ENCODE data around the gene ADGRG4.

Gene ADGRG4

GRCh38 chrX:136262812-136263315 lies 37.9 kb upstream of the ADGRG4 start:
- no peak overlapping the region for H3K4me2 ChIP-seq (ENCODE audit: low read length)
- H3K9ac ChIP-seq = no peak overlapping the region
- no peaks in the 10 kb centered on the region for H3K4me1 ChIP-seq
- H3K36me3 ChIP-seq (ENCODE audit: control insufficient read depth, insufficient read depth, low read length) = no peaks in the 10 kb centered on the region
- H3K27ac ChIP-seq = no peak overlapping the region
- H3K79me2 ChIP-seq = no peaks in the 10 kb centered on the region
- H3K9me3 ChIP-seq (ENCODE audit: control insufficient read depth, low read length) = no peaks in the 10 kb centered on the region
- no peak for TF ChIP-seq CTCF (IDR thresholded peaks at IDR 0.05)
- no peak overlapping the region for H3K4me3 ChIP-seq (ENCODE audit: low read depth, low read length)
- no peaks in the 10 kb centered on the region for H3K27me3 ChIP-seq (ENCODE audit: control insufficient read depth, insufficient read depth, low read length)
- H2AFZ ChIP-seq = no peak overlapping the region

GRCh38 chrX:136266828-136267227 lies 33.9 kb upstream of the ADGRG4 start:
- H3K79me2 ChIP-seq = no peaks in the 10 kb centered on the region
- H2AFZ ChIP-seq = no peak overlapping the region
- TF ChIP-seq CTCF (IDR thresholded peaks at IDR 0.05) = no peak
- no peak overlapping the region for H3K4me3 ChIP-seq (ENCODE audit: low read depth, low read length)
- H3K27ac ChIP-seq = no peak overlapping the region
- H3K9ac ChIP-seq = no peak overlapping the region
- no peaks in the 10 kb centered on the region for H3K9me3 ChIP-seq (ENCODE audit: control insufficient read depth, low read length)
- no peaks in the 10 kb centered on the region for H3K36me3 ChIP-seq (ENCODE audit: control insufficient read depth, insufficient read depth, low read length)
- no peaks in the 10 kb centered on the region for H3K27me3 ChIP-seq (ENCODE audit: control insufficient read depth, insufficient read depth, low read length)
- H3K4me1 ChIP-seq = no peaks in the 10 kb centered on the region
- no peak overlapping the region for H3K4me2 ChIP-seq (ENCODE audit: low read length)

GRCh38 chrX:136268051-136269048 lies 32.4 kb upstream of the ADGRG4 start:
- no peaks in the 10 kb centered on the region for H3K36me3 ChIP-seq (ENCODE audit: control insufficient read depth, insufficient read depth, low read length)
- H3K4me3 ChIP-seq (ENCODE audit: low read depth, low read length) = no peak overlapping the region
- H3K9me3 ChIP-seq (ENCODE audit: control insufficient read depth, low read length) = no peaks in the 10 kb centered on the region
- no peak overlapping the region for H3K9ac ChIP-seq
- H3K4me2 ChIP-seq (ENCODE audit: low read length) = no peak overlapping the region
- H3K27me3 ChIP-seq (ENCODE audit: control insufficient read depth, insufficient read depth, low read length) = no peaks in the 10 kb centered on the region
- TF ChIP-seq CTCF (IDR thresholded peaks at IDR 0.05) = peak; percentile 51
- H3K27ac ChIP-seq = no peak overlapping the region
- no peak overlapping the region for H2AFZ ChIP-seq
- no peaks in the 10 kb centered on the region for H3K4me1 ChIP-seq
- no peaks in the 10 kb centered on the region for H3K79me2 ChIP-seq

- H3K9me3 ChIP-seq (ENCODE audit: control insufficient read depth, low read length) = no peaks in the 10 kb centered on the region
- no peak for TF ChIP-seq CTCF (IDR thresholded peaks at IDR 0.05)
- H3K36me3 ChIP-seq (ENCODE audit: control insufficient read depth, insufficient read depth, low read length) = no peaks in the 10 kb centered on the region
- H3K79me2 ChIP-seq = no peaks in the 10 kb centered on the region
- H3K9ac ChIP-seq = no peak overlapping the region
- H3K27me3 ChIP-seq (ENCODE audit: control insufficient read depth, insufficient read depth, low read length) = no peaks in the 10 kb centered on the region
- H3K4me1 ChIP-seq = no peaks in the 10 kb centered on the region
- no peak overlapping the region for H3K4me3 ChIP-seq (ENCODE audit: low read depth, low read length)
- H3K27ac ChIP-seq = no peak overlapping the region
- H2AFZ ChIP-seq = no peak overlapping the region
- no peak overlapping the region for H3K4me2 ChIP-seq (ENCODE audit: low read length)
Measured at GRCh38 chrX:136269921-136270320, 30.8 kb upstream of the ADGRG4 start.
